Posterior cingulate gyrus (tissue), 11 donors: Measurements from ENCODE around the gene UBE2U.
A peak's percentile ranks its signal among the peaks of the same experiment; 100 is the strongest.
"Not testable (repeated sequence)": the region's sequence is repeated elsewhere in the genome, so short reads cannot be mapped to it uniquely, and the experiment has no call there.

Experiments used
- DNase-seq, 10 donors: peaks; one replicate each; pipeline versions ENCODE4 v3.0.0 to v3.0.0-alpha.2; 2020 to 2021; ENCODE audit warnings: mixed read lengths in 3 of 10
- intact Hi-C: fragments of 100-400 bp; cut with DNase I; formaldehyde crosslinking; loops from one replicate; pipeline ENCODE4 v1.15.1; 2023

The UBE2U gene

DNA sequence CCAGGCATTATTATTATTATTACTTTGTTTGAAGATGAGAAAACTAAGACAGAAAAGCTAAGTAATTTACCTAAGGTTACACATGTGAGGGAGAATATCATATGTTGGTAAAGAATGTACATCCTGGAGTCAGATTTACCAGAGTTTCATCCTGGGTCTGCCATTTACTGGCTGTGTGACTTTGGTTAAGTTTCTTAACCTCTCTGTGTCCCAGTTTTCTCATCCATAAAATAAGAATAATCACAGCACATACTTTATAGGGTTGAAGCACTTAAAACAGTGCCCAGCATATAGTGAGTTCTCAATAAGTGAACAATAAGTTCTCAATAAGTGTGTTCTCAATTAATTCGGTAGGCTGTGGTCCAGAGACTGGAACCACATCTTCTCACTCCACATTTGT, 32.5 kb downstream of the UBE2U start:
- intact Hi-C loops, result no loop called here
- no peak for DNase-seq

DNA sequence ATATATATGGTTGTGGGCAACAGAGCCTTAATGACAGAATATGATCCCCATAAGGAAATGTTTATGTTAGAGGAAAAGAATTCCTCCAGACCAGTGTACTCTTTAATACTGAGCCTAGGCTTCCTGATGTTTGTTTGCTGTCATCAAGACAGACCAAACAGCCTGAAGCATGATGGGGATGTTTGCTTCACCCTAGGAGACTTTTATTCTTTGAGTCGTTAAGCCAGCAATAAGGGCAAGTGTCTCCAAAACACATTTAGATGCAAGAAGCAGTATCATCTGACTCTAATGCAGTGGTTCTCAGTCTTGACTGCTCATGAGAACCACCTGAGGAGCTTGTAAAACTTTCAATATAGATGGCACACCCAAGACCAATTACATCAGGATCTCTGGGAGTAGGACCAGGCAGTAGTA, 33.1 kb downstream of the UBE2U start:
- intact Hi-C loops, result no loop called here
- no peak for DNase-seq

DNA sequence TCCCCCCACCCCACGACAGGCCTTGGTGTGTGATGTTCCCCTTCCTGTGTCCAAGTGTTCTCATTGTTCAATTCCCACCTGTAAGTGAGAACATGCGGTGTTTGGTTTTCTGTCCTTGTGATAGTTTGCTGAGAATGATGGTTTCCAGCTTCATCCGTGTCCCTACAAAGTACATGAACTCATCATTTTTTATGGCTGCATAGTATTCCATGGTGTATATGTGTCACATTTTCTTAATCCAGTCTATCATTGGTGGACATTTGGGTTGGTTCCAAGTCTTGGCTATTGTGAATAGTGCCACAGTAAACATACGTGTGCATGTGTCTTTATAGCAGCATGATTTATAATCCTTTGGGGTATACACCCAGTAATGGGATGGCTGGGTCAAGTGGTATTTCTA, 36.1 kb downstream of the UBE2U start:
- intact Hi-C loops, DNase-seq: not testable (repeated sequence)

- DNase-seq, result no peak
- intact Hi-C loops, result loop anchor here (5.0 kb wide), 3 partner anchors 83 to 568 kb away; no protein-coding TSS in a partner anchor
Measured at GRCh38 chr1:64240206-64240605, 36.8 kb downstream of the UBE2U start.

- no peak for DNase-seq
- intact Hi-C loops, result loop anchor here (5.0 kb wide), 3 partner anchors 84 to 569 kb away; no protein-coding TSS in a partner anchor
Measured at GRCh38 chr1:64241069-64241468, 37.6 kb downstream of the UBE2U start.

DNA sequence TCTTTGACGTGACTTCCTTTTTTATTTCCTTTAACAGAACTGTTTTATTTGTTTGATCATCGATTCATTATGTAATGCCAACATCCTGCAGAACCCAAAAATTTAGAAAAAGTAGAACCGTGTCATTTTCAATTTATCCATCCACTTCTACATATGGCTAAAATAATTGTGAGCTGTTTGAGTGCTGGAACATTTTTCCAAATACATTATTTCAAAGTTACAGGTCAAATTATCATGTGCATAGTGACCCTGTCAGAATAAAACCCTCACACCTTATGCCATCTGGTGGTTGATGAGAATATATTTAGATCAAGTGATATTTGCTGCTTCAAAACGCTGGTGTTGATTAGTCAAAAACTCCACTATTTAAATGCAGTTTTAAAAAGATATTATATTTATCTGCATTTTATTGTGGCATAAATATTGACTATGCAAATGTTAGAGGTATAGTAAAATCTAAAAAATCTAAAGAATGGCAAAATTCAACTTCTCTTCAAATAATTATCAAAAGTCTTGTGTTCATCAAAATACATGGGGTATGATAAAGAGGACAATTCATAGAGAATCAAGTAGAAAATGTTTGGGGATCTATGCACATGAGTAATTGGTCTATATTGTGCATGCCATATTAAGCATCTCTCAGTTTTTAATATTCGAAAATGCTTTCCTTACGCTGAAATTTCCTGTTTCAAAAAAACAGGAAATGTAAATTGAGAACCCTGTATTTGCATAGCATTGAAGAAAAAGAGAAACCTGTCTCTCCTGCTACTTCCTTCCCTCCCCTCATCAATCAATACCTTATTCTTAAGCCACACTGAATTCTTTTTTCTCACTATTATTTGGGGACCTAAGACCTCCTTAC, 39.7 kb downstream of the UBE2U start:
- intact Hi-C loops, result loop anchor here (2.0 to 5.0 kb wide), 5 partner anchors 86 to 571 kb away; no protein-coding TSS in a partner anchor
- no peak for DNase-seq

GRCh38 chr1:64243757-64244080, 40.3 kb downstream of the UBE2U start:
- no peak for DNase-seq
- intact Hi-C loops, result loop anchor here (2.0 to 5.0 kb wide), 5 partner anchors 86 to 571 kb away; no protein-coding TSS in a partner anchor

GRCh38 chr1:64245495-64245894, 42.1 kb downstream of the UBE2U start:
- DNase-seq, result no peak
- intact Hi-C loops, result no loop called here

DNA sequence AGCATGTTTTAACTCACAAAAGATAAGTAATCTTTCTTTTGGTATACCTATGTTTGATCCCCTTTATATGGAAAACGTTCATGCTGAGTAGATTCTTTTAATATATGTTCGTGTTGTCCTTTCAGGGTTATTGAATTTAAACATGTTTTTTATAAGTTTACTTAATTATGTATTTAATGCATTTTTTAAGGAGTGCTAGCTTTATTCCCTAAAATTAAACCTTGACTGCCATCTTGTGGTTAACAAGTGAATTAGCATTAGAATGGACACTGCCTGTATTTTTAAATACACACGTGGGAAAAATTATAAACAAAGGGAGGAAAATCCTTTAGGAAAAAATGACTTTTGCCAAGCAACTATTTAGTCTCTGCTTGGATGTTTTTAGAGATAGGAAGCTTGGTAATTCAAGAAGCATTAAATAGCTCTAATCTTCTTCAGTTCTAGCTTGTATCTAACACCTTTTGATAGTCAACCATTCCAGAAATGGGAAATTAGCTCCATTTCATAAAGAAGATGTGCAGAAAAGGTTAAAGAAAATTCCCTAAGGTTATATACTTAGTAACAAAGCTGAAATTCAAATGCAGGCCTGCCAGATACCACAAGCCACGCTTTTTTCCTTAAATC, 43.0 kb downstream of the UBE2U start:
- intact Hi-C loops, result loop anchor here (1.0 kb wide), 1 partner anchor 630 kb away; no protein-coding TSS in a partner anchor
- DNase-seq, result no peak

DNA sequence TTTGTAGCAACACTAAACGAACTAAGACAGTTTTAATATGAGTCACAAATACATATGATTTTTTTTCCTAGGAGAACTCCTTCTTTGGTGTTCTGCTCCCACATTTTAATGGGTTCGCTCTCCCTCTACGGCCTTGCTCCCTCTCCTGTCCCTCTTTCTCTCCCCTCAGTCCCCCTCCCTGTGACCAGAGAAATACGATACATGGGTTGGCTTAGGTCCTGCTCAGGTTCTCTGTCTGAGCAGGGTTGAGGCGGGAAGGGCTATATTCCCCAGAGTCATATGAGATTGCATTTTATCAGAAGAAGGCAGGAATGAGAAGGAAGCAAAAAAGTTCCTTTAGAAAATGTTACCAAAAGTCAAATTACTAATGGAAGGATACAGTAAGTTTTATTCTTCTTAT, 44.6 kb downstream of the UBE2U start:
- no peak for DNase-seq
- intact Hi-C loops, result no loop called here

GRCh38 chr1:64250472-64250871, 47.0 kb downstream of the UBE2U start:
- intact Hi-C loops, result not testable (repeated sequence)

DNA sequence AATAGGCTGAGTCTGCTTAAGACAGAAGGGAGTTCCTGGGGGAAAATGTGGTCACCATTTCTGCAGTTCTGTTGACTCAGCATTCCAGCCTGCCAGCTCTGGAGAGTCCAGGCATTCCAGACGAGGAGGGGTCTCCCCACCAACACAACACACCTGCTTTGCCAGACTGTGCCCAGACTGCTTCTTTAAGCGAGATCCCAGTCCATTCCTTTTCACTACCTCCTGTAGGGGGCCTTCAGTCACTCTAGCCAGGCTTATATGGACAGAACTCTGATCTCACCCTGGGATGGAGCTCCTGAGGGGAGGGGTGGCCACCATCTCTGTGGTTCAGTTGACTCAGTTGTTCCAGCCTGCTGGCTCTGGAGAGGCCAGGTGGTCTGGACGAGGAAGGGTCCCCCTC, 48.5 kb downstream of the UBE2U start:
- DNase-seq, result no peak
- intact Hi-C loops, result no loop called here

More at GRCh38 chr1:64250472-64250871, 47.0 kb downstream of the UBE2U start:
- DNase-seq, result not testable (repeated sequence)

GRCh38 chr1:64257233-64257632, 53.8 kb downstream of the UBE2U start:
- intact Hi-C loops, DNase-seq: not testable (repeated sequence)

GRCh38 chr1:64258444-64258843, 55.0 kb downstream of the UBE2U start:
- DNase-seq, intact Hi-C loops: not testable (repeated sequence)

DNA sequence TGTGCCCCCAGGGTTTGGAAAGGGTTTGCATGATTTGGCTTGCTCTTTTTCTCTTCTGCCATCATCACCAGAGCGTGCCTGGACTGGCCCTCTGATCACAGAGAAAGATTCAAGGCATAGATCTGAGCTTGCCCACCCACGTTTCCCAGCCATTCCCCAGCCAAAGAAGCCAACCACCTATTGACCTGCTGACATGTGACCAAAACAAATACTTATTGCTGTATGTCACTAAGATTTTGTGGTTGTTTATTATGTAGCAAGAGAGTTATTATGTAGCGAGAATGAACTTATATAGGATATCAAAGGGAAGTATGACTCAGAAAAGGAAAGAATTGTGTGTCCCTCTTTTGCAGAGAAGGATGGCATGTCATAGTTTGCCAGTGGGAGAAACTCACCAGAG, 59.9 kb downstream of the UBE2U start:
- intact Hi-C loops, result no loop called here
- no peak for DNase-seq

DNA sequence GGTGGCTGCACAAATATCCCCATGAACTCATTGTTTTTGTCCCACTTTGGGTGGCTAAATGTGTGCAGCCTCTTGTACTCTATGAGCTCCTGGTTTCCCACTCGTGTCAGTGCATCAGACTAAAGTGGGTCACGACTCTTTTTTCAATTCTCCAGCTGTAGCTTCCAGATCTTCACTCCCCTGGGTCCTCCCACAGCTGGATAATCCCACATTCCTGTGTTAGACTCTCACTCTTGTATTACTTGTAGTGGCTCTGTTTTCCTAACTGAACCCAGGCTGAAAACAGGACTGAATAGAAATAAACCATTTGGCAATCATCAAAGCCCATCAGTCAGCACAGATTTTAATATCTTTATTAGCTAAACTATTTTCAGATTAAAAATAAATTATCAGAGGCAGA, 60.4 kb downstream of the UBE2U start:
- intact Hi-C loops, result no loop called here
- no peak for DNase-seq

- intact Hi-C loops, result no loop called here
- DNase-seq, result no peak
Measured at GRCh38 chr1:64265141-64265540, 61.7 kb downstream of the UBE2U start.

- no peak for DNase-seq
- intact Hi-C loops, result no loop called here
Measured at GRCh38 chr1:64266991-64267390, 63.6 kb downstream of the UBE2U start.

GRCh38 chr1:64268653-64269557, 65.5 kb downstream of the UBE2U start:
- DNase-seq, result peak in 7 of 10 donors; percentile 51 to 81 (median 67)
- intact Hi-C loops, result loop anchor here (1.0 to 2.0 kb wide), 2 partner anchors 408 to 555 kb away; no protein-coding TSS in a partner anchor

GRCh38 chr1:64269558-64269884, 66.1 kb downstream of the UBE2U start:
- DNase-seq, result peak in 1 of 10 donors; percentile 52
- intact Hi-C loops, result loop anchor here (1.0 to 2.0 kb wide), 2 partner anchors 407 to 555 kb away; no protein-coding TSS in a partner anchor

GRCh38 chr1:64280001-64280400, 76.6 kb downstream of the UBE2U start:
- intact Hi-C loops, result no loop called here
- DNase-seq, result no peak
